CD4-positive, alpha-beta T cell treated with Interleukin-6 for 4 hours (primary cell): ENCODE data around the gene TCEA3.

Experiments
- DNase-seq: peaks from one replicate; pipeline ENCODE4 v3.0.0-alpha.2; 2020; ENCODE audit warnings: mixed read lengths

TCEA3 gene

GRCh38 chr1:23362218-23362713 lies 62.3 kb downstream of the TCEA3 start:
- DNase-seq, result no peak

- no peak for DNase-seq
These were observed 66.2 kb downstream of the TCEA3 start for GRCh38 chr1:23358310-23358875.

GRCh38 chr1:23357138-23357908 lies 67.2 kb downstream of the TCEA3 start:
- no peak for DNase-seq

GRCh38 chr1:23356471-23357137 lies 67.9 kb downstream of the TCEA3 start:
- no peak for DNase-seq

GRCh38 chr1:23354245-23354644 lies 70.3 kb downstream of the TCEA3 start:
- no peak for DNase-seq

- DNase-seq, result no peak
These were observed 72.4 kb downstream of the TCEA3 start for GRCh38 chr1:23352096-23352695.

GRCh38 chr1:23345920-23346319 lies 78.6 kb downstream of the TCEA3 start:
- DNase-seq, result no peak

- no peak for DNase-seq
These were observed 79.5 kb downstream of the TCEA3 start for GRCh38 chr1:23344987-23345472.

- DNase-seq, result peak; percentile 99
These were observed 80.2 kb downstream of the TCEA3 start, which contains the start of gene HNRNPR for GRCh38 chr1:23344111-23344986. HNRNPR (minus strand) TSS chr1:23344284; CDS start chr1:23341008, 3,276 bp downstream.

- peak; percentile 31 for DNase-seq
These were observed 81.1 kb downstream of the TCEA3 start for GRCh38 chr1:23343221-23344110.

- no peak for DNase-seq
These were observed 82.4 kb downstream of the TCEA3 start for GRCh38 chr1:23341931-23342692.

GRCh38 chr1:23339632-23340031 lies 84.9 kb downstream of the TCEA3 start:
- no peak for DNase-seq

- no peak for DNase-seq
These were observed 86.7 kb downstream of the TCEA3 start for GRCh38 chr1:23337869-23338268.

- no peak for DNase-seq
These were observed 92.8 kb downstream of the TCEA3 start for GRCh38 chr1:23331713-23332112.
